Measurements from ENCODE around the gene DENND11.

DENND11 gene

DNA sequence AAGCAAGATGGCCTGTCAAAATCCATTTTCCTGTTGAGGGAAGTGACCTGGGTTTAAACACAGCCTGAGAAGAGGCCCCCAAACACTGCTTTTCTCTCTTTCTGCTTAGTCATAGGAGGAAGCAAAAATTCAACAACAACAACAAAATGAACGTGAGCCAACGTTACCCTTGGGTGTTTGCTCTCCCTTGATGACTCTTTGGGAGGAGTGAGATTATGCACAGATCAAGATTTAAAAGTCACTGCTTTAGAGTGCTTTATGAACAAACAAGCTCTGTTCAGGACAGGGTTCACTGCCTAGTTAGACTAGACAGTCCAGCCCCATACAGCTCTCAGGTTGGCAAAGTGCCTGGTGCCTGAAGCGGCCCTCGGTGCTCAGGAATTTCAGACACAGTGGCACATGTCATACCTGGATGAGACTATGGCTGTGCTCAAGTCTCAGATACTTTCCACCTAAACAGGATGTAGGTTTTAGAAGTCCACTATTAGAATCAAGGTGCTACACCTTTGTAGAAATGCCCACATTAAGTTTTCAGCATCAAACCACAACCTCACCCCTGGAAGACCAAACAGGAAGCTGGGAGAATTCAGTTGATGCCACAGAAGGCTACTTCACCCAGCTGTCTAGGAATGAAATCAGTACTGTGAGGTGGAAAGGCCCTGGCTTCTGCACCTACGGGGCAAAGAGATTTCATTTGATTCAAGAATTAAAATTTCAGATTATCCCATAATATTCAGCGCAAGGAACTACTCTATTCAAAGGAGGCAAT is 38.7 kb downstream of the DENND11 start:
- Histone ChIP-seq H3K14ac (ENCODE audit: low read length) (no peak overlapping the region), H2AK5ac (ENCODE audit: low read length) (no peak overlapping the region), H3K36me3 (ENCODE audit: control insufficient read depth in 1 of 2, insufficient read depth in 2 of 2, low read length in 2 of 2) (peaks cover 34 to 57% of the 10 kb centered on the region in 2 experiments), H3K9me3 (ENCODE audit: insufficient read depth, low read depth, low read length) (no peaks in the 10 kb centered on the region), H2AFZ (ENCODE audit: insufficient read depth, low read length, poor library complexity) (no peak overlapping the region), H2BK12ac (ENCODE audit: low read length) (no peak overlapping the region), H4K8ac (ENCODE audit: low read depth, low read length) (no peak overlapping the region), H3K4me3 (ENCODE audit: low read depth, low read length) (no peak overlapping the region), H4K12ac (ENCODE audit: low read depth, low read length) (no peak overlapping the region), H2BK5ac (ENCODE audit: low read depth, low read length, poor library complexity) (no peak overlapping the region), H3K23ac (ENCODE audit: low read length) (no peak overlapping the region), H3K79me2 (ENCODE audit: control insufficient read depth, insufficient read depth, low read length, poor library complexity) (no peaks in the 10 kb centered on the region), H3K9ac (ENCODE audit: low read length) (no peak overlapping the region), H3K4me2 (ENCODE audit: low read length) (no peak overlapping the region), H3K27ac (ENCODE audit: low read depth, low read length) (no peak overlapping the region), H3K4me1 (ENCODE audit: control insufficient read depth in 1 of 2, insufficient read depth in 2 of 2, low read length in 2 of 2) (no peaks in the 10 kb centered on the region), H3K18ac (ENCODE audit: low read length) (no peak overlapping the region), H3K27me3 (ENCODE audit: insufficient read depth, low read length) (no peaks in the 10 kb centered on the region), H3K4ac (ENCODE audit: low read depth, low read length) (no peak overlapping the region), H2BK120ac (ENCODE audit: insufficient read depth, low read length, poor library complexity) (no peak overlapping the region), H4K91ac (ENCODE audit: low read depth, low read length) (no peak overlapping the region), H3K79me1 (ENCODE audit: low read length) (no peaks in the 10 kb centered on the region)
- no peak for DNase-seq
- no CpG with 5 or more reads among the region's 6 CpGs for WGBS (ENCODE audit: extremely low coverage, insufficient coverage, insufficient read length)

DNA sequence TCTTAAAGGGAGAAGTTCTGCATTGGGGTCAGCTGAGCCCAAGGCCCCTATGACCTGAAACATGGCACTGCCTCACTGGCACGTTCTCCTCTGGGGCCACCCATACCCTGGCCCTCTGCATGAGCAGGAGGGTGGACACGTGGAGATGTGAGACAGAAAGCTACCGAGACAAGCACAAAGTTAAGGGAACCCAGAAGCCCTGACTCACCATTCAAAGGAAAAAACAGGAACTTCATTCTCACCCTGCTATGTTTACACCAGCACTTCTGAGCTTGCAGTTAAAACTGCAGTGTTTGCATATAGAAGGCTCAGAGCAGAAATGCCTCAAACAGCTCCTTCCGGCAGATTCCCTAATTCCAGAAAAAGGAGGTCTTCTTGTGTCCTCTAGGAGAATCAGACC is 41.7 kb downstream of the DENND11 start:
- Histone ChIP-seq H3K36me3 (ENCODE audit: control insufficient read depth in 1 of 2, insufficient read depth in 2 of 2, low read length in 2 of 2) (peaks cover 31 to 56% of the 10 kb centered on the region in 2 experiments), H3K79me1 (ENCODE audit: low read length) (no peaks in the 10 kb centered on the region), H3K27me3 (ENCODE audit: insufficient read depth, low read length) (no peaks in the 10 kb centered on the region), H3K4me2 (ENCODE audit: low read length) (no peak overlapping the region), H2AK5ac (ENCODE audit: low read length) (no peak overlapping the region), H3K27ac (ENCODE audit: low read depth, low read length) (no peak overlapping the region), H3K4me3 (ENCODE audit: low read depth, low read length) (no peak overlapping the region), H3K23ac (ENCODE audit: low read length) (no peak overlapping the region), H2BK120ac (ENCODE audit: insufficient read depth, low read length, poor library complexity) (no peak overlapping the region), H2AFZ (ENCODE audit: insufficient read depth, low read length, poor library complexity) (no peak overlapping the region), H2BK5ac (ENCODE audit: low read depth, low read length, poor library complexity) (no peak overlapping the region), H3K4ac (ENCODE audit: low read depth, low read length) (no peak overlapping the region), H4K8ac (ENCODE audit: low read depth, low read length) (no peak overlapping the region), H3K79me2 (ENCODE audit: control insufficient read depth, insufficient read depth, low read length, poor library complexity) (no peaks in the 10 kb centered on the region), H3K9ac (ENCODE audit: low read length) (no peak overlapping the region), H3K14ac (ENCODE audit: low read length) (no peak overlapping the region), H4K91ac (ENCODE audit: low read depth, low read length) (no peak overlapping the region), H3K18ac (ENCODE audit: low read length) (no peak overlapping the region), H3K4me1 (ENCODE audit: control insufficient read depth in 1 of 2, insufficient read depth in 2 of 2, low read length in 2 of 2) (no peaks in the 10 kb centered on the region), H3K9me3 (ENCODE audit: insufficient read depth, low read depth, low read length) (no peaks in the 10 kb centered on the region), H2BK12ac (ENCODE audit: low read length) (no peak overlapping the region), H4K12ac (ENCODE audit: low read depth, low read length) (no peak overlapping the region)
- DNase-seq = peak; percentile 4 to 23
- no CpG with 5 or more reads among the region's 4 CpGs for WGBS (ENCODE audit: extremely low coverage, insufficient coverage, insufficient read length)

DNA sequence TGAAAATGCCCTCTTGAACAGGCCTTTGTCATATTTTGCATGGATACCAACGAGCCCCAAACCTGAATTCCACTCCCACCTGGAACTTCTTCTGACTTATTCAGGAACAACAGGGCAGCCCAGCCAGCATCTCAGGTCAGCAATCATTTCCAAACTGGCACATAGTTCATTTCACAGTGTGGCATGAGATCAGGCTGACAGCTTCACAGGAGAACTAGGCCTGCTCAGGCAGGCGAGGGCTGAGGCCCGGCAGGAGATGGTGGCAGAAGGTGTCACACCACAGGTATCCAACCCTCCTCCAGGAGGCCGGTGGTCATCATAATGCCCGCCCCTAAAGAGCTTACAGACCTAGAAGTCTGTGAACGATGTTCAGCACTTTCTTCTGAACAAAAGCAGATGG is 42.5 kb downstream of the DENND11 start:
- Histone ChIP-seq H4K91ac (ENCODE audit: low read depth, low read length) (no peak overlapping the region), H3K27me3 (ENCODE audit: insufficient read depth, low read length) (no peaks in the 10 kb centered on the region), H4K8ac (ENCODE audit: low read depth, low read length) (no peak overlapping the region), H3K4me3 (ENCODE audit: low read depth, low read length) (no peak overlapping the region), H3K9me3 (ENCODE audit: insufficient read depth, low read depth, low read length) (no peaks in the 10 kb centered on the region), H4K12ac (ENCODE audit: low read depth, low read length) (no peak overlapping the region), H3K23ac (ENCODE audit: low read length) (no peak overlapping the region), H3K27ac (ENCODE audit: low read depth, low read length) (no peak overlapping the region), H2AK5ac (ENCODE audit: low read length) (no peak overlapping the region), H3K9ac (ENCODE audit: low read length) (no peak overlapping the region), H3K4me2 (ENCODE audit: low read length) (no peak overlapping the region), H3K79me1 (ENCODE audit: low read length) (no peaks in the 10 kb centered on the region), H3K18ac (ENCODE audit: low read length) (no peak overlapping the region), H3K4ac (ENCODE audit: low read depth, low read length) (no peak overlapping the region), H2BK5ac (ENCODE audit: low read depth, low read length, poor library complexity) (no peak overlapping the region), H3K36me3 (ENCODE audit: control insufficient read depth in 1 of 2, insufficient read depth in 2 of 2, low read length in 2 of 2) (peaks cover 23 to 50% of the 10 kb centered on the region in 2 experiments), H3K4me1 (ENCODE audit: control insufficient read depth in 1 of 2, insufficient read depth in 2 of 2, low read length in 2 of 2) (no peaks in the 10 kb centered on the region), H3K79me2 (ENCODE audit: control insufficient read depth, insufficient read depth, low read length, poor library complexity) (no peaks in the 10 kb centered on the region), H2AFZ (ENCODE audit: insufficient read depth, low read length, poor library complexity) (no peak overlapping the region), H2BK120ac (ENCODE audit: insufficient read depth, low read length, poor library complexity) (no peak overlapping the region), H2BK12ac (ENCODE audit: low read length) (no peak overlapping the region), H3K14ac (ENCODE audit: low read length) (no peak overlapping the region)
- no peak for DNase-seq
- WGBS (ENCODE audit: extremely low coverage, insufficient coverage, insufficient read length) = no CpG with 5 or more reads among the region's 6 CpGs

DNA sequence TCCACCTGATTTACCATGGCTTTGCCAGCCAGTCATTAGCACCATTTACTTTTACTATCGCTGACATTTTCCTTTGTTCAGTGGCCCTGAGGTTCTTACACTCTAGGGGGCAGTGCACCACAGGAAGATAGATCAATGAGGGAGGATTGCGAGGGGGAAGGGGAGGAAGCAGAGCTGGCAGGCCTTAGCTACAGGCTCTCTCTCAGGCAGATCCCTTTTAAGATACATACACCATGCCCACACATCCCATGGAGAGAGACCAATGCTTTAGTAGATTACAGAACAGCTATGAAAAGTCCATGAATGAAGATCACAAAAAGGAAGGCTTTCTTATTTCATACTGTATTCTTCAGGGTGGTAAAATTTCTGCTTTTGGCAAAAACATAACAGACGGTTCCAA is 47.4 kb downstream of the DENND11 start:
- H3K4me1 ChIP-seq (ENCODE audit: control insufficient read depth in 1 of 2, insufficient read depth in 2 of 2, low read length in 2 of 2) = no peaks in the 10 kb centered on the region
- no peak overlapping the region for H3K18ac ChIP-seq (ENCODE audit: low read length)
- no peak overlapping the region for H4K91ac ChIP-seq (ENCODE audit: low read depth, low read length)
- H3K27me3 ChIP-seq (ENCODE audit: insufficient read depth, low read length) = no peaks in the 10 kb centered on the region
- no peak overlapping the region for H3K9ac ChIP-seq (ENCODE audit: low read length)
- no CpG with 5 or more reads among the region's 3 CpGs for WGBS (ENCODE audit: extremely low coverage, insufficient coverage, insufficient read length)
- H3K79me2 ChIP-seq (ENCODE audit: control insufficient read depth, insufficient read depth, low read length, poor library complexity) = no peaks in the 10 kb centered on the region
- no peak overlapping the region for H4K12ac ChIP-seq (ENCODE audit: low read depth, low read length)
- no peak overlapping the region for H2BK5ac ChIP-seq (ENCODE audit: low read depth, low read length, poor library complexity)
- H2AFZ ChIP-seq (ENCODE audit: insufficient read depth, low read length, poor library complexity) = no peak overlapping the region
- no peak overlapping the region for H3K23ac ChIP-seq (ENCODE audit: low read length)
- no peak overlapping the region for H2AK5ac ChIP-seq (ENCODE audit: low read length)
- peak; percentile 7 to 52 for DNase-seq
- H3K4me3 ChIP-seq (ENCODE audit: low read depth, low read length) = no peak overlapping the region
- H3K4ac ChIP-seq (ENCODE audit: low read depth, low read length) = no peak overlapping the region
- no peaks in the 10 kb centered on the region for H3K79me1 ChIP-seq (ENCODE audit: low read length)
- no peak overlapping the region for H2BK120ac ChIP-seq (ENCODE audit: insufficient read depth, low read length, poor library complexity)
- no peak overlapping the region for H3K27ac ChIP-seq (ENCODE audit: low read depth, low read length)
- no peak overlapping the region for H3K14ac ChIP-seq (ENCODE audit: low read length)
- no peak overlapping the region for H3K4me2 ChIP-seq (ENCODE audit: low read length)
- no peaks in the 10 kb centered on the region for H3K9me3 ChIP-seq (ENCODE audit: insufficient read depth, low read depth, low read length)
- H4K8ac ChIP-seq (ENCODE audit: low read depth, low read length) = no peak overlapping the region
- H3K36me3 ChIP-seq (ENCODE audit: control insufficient read depth in 1 of 2, insufficient read depth in 2 of 2, low read length in 2 of 2) = peaks cover 14 to 25% of the 10 kb centered on the region in 2 experiments
- H2BK12ac ChIP-seq (ENCODE audit: low read length) = no peak overlapping the region
